GM23248 (cell line): ENCODE data around the gene PRLH.

Experiments
- EZH2 ChIP-seq: fragments of 200-600 bp; sonication (generic); IDR thresholded peaks from 2 replicates; pipeline ENCODE4 v1.6.1; 2018; ENCODE audit warnings: antibody characterized with exemption, mild to moderate bottlenecking; ENCODE audit not compliant: insufficient read depth, poor library complexity, severe bottlenecking
- EZH2phosphoT487 ChIP-seq: fragments of 200-600 bp; sonication (generic); IDR thresholded peaks from 2 replicates; pipeline ENCODE4 v1.6.1; 2018; ENCODE audit warnings: antibody characterized with exemption, moderate library complexity, mild to moderate bottlenecking, low read depth; ENCODE audit not compliant: insufficient read depth

DNA sequence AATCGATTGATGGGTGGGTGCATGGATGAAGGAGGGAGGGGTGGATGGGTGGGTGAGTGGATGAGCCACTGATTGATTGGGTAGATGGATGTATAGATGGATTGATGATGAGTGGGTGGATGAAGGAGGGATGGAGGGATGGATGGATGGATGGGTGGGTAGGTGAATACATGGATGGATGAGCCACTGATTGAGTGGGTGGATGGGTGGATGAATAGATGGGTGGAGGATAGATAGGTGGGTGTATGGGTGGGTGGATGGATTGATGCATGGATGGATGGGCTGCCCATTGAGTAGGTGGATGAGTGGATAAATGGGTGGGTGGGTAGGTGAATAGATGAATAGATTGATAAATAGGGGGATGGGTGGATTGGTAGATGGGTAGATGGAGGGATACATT lies 48.4 kb upstream of the PRLH start:
- no peak for TF ChIP-seq EZH2
- TF ChIP-seq EZH2phosphoT487: no peak
